GM21360 (cell line): ENCODE data around the gene CABP2.

Experiments
- ATAC-seq: cut with Tn5 transposase; IDR thresholded peaks from one replicate; pipeline ENCODE4 v1.9.1; 2021; ENCODE audit warnings: mild to moderate bottlenecking, moderate library complexity; ENCODE audit not compliant: unreplicated experiment

Gene CABP2

DNA sequence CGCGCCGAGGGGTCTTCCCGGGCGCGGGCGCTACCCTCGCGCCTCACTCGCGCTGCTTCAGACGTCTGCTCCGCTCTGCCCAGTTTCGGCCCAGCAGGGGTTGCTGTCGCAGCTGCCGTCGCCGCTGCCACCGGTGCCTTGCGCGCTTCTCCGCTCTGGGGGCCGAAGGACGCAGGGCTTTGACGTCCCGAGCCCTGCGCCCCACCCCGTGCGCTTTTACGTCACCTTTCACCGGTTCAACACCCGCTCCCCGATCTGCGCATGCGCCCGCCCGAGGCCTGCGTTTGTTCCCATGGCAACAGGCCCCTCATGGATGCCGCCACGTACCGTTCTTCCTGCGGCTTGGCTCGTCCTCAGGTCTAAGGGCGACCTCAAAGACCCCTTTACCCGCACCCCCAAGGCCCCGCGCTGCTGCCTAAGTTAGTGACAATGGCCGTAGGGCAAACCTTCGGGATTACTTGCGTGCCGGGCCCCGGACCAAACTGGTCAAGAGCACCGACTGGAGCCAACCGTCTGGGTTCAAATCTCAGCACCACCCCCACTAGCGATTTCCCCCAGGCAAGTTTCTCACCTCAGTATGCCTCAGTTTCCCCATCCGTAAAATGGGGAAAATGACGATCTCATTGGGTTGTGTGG is 14.6 kb downstream of the CABP2 start:
- ATAC-seq, result peak; percentile 33

DNA sequence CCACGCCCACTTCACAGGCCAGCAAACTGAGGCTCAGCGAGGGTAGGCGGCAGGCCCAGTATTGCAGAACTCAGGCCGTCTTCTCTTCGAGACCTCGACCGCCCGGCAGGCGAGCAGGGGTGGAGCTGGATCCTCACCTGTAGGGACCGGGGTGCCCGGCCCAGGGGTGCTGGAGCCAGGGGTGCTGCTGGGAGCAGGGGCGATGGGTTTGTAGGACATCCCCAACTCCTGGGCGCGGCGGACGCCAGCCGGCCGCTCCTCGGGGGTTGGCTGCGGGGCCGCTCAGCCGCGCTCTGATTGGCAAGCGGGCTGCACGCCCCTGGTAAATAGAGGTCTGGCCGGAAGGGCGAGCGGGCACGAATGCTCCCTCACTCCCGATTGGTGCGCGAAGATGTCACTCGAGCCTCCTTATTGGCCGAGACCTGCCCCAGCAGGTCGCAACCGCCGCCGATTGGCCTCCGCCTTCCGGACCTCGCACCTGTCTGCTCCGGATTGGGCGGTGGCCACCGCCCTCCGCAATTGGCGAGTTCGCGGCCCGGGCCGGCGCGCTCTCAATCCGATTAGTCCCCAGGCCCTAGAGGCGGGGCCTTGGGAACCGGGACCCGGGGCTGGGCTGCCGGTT is 15.3 kb downstream of the CABP2 start, which contains the start of gene CDK2AP2:
Gene CDK2AP2, minus strand, starts transcription at position 299 of the 622 bp plus-strand sequence. Its CDS starts 80 bp downstream, at position 219.
- ATAC-seq, result peak; percentile 71

DNA sequence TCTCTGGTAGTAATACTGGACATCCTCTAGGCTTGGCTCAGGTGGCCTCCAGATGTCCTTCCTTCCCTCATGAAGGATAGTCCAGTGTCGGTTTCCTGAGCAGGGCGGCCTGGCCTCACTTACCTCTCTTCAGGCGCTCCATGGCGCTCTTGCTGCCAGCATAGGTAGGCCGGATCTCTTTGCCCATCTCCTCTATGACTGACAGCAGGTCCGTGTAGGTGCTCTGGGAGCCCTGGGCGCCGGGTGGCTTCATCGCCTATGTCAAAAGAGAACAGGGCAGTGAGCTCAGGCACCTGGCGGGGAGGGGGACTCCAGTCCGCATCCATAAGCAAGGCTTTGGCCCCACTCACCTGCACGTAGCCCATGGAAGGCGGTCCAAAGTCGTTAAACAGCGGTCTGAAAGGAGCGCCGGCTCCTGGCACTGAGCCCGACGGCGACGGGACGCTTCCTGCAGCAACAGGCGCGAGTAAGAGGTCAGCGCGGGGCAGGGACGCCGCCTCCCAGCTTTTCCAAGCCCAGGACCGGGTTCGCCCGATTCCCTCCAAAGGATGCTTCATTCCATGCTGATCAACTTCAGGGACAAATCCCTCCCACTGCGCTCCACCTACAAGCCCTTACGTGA is 15.9 kb downstream of the CABP2 start:
- no peak for ATAC-seq

DNA sequence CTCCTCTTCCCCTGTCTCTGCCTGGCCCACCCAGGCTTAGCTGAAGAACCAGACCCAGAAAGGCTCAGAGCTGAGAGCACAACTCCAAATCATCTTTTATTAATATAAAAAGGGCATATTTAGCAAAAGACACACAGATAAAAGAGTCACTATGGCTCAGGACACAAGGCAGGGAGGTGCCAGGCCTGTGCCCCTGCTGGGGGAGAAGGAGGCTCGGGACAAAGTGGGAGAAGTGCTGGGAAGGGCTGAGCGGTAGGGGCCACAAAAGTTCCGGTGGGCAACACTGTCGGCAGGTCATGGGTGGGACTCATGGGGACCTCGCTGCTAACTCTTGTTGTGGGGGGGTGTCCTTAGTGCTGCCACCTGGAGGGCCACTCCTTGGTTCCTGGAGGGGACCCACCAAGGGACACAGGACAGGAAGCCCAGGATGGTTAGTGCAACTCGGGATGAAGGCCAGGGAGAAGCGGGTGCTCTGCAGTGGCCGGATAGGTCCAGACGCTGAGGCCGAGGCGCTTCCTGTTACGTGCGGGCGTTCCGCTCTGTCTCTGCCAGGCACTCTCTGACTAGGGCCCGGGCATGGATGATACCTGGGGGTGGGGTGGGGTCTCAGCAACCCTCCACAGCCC is 16.7 kb downstream of the CABP2 start:
- ATAC-seq, result no peak

DNA sequence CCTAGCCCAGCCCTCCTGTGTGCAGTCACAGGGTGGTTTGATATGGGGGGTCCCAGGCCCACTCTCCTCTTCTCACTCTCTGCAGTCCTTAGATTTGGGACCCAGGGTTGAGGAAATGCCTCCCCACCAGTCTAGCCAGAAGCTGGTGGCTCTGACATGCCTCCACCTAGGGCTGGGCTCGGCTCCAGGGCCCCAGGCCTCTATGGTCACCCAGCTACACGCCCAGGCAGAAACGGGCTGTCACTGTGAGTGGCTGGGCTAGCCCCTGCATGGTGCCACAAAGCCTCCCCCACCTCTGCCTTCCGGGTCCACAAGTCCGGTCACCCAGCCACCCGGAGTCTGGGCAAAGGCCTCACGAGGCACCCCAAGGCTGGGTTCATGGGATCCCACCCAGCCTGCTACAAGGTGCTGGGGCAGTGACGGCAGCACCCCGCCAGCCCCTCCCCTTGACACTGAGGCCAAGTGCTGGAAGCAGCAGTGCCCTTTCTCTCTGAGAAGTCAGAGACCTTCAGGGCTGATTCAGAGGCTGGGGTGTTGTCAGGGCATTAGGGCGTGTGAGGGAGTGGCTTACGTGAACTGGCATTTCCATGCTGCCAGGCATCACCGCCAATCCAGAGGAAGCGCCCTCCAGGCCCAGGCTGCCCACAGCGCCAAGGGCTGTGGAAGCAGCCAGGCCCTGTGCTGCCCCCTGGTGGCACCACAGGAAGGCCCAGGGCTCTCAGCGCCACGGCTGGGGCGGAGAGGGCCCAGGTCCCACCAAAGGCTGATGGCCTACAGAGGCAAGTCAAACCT is 17.4 kb downstream of the CABP2 start:
- peak; percentile 23 for ATAC-seq

DNA sequence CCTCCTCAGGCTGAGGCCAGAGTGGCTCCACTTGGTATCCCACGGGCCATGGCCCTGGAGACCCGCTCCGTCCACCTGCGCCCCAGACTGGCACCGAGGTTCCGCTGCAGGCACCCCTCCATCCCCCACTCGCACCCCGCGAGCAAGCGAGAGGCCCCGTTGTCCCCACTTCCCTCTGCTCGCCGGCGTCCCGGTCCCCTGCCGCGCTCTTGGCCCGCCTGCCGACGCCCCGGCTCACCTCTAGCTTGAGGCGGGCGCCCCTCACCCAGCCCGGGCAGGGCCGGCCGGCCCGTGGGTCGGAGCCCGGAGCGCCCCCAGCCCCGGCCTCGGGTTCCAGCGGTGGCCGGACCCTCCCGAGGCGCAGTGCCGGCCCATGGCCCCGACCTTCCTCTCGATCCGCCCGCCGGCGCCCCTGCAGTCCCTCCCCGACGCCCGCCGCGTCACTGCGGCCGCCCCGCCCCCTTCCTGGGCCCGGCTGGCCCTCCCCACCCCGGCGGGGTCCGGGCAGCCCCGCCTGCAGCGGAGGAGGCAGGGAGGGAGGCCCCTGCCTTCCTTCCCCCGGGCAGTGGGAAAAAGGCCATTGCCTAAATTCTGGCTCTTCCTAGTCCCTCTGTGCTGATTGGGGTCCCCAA is 18.2 kb downstream of the CABP2 start, which contains the start of gene PITPNM1:
Gene PITPNM1, minus strand, starts transcription at position 414 of the 632 bp plus-strand sequence. CDS start 1,183 bp downstream, outside the sequence.
- ATAC-seq, result no peak

DNA sequence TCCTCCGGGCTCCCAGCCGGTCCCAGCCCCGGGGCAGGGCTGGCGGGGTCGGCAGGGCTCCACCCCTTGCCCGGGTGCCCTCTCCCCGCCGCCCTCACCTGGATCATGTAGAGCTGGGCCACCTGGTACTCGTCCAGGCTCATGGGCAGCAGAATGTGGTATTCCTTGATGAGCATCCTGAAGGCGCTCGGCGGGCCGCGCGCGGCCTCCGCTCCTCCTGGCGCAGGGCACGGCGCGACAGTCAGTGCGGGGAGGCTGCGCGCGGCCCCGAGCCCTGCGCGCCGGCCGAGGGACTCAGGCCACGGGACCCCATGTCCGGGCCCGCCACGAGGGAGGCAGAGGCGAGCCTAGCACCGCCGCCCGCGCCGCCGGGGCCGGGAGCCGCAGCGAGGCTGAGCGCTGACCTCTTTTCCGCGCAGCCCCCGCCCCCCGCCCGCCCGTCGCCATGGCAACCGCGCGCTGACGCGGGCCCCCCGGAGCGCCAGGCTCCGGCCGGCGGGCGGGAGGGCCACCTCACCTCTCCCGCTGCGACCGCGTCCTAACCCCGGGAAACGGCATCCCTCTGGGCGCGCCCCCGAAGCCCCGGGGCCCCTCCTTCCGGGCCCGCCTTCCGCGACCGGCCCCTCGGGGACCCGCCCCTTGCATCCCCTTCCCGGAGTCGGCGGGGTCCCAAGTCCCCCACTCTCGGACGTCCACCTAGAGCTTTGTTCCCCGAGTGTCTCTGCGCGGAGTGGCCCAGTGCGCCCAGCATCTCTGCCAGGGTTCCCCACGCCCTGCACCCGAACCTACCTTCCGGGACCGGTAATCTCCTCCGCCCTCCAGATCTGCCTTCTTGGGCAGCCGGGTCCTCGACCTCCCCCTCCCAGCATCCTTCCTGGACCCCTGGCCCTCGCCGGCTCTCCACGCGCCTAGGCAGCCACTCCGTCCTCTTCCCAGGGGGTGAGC is 19.0 kb downstream of the CABP2 start:
- no peak for ATAC-seq

GRCh38 chr11:67503119-67504004 is 19.9 kb downstream of the CABP2 start:
- no peak for ATAC-seq

- no peak for ATAC-seq
These were observed 20.8 kb downstream of the CABP2 start for GRCh38 chr11:67502328-67502979.

- no peak for ATAC-seq
These were observed 21.4 kb downstream of the CABP2 start for GRCh38 chr11:67501854-67502253.

GRCh38 chr11:67500831-67501715 is 22.2 kb downstream of the CABP2 start:
- ATAC-seq, result no peak

DNA sequence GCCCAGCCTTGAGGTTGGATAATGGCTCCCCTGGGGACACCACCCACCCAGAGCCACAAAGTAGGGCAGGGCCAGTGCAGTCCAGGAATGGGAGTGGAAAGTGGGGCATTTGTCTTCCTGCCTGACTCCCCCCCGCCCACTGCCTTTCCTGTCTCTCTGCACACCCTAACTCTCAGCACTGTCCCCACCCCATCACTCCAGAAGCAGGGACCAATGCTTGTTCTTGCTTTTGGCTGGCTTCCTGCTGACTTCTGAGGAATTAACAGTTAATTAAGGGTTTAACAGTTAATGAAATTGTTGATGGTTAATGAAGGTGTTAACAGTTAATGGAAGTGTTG is 22.8 kb downstream of the CABP2 start:
- ATAC-seq, result no peak

GRCh38 chr11:67499808-67500483 is 23.3 kb downstream of the CABP2 start:
- no peak for ATAC-seq

DNA sequence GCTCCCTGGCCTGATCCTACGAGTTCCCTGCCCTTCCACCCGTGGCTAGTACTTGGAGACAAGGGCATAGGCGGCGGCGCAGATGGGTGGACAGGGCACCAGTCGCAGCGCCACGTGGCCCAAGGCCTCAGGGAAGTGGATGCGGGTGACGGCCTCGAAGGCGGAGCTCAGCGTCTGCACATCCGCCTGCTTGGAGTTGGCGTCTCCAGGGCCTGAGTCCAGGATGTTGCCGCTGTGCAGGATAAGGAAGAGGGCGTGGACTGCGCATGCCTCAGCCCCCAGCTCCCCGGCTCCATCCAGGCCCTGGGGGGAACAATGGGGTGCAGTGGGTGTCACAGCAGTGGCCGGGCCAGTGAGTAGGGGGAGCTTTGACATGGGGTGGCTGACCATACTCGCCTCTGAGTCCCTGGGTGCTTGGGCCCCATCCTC is 24.7 kb downstream of the CABP2 start:
- ATAC-seq, result no peak

DNA sequence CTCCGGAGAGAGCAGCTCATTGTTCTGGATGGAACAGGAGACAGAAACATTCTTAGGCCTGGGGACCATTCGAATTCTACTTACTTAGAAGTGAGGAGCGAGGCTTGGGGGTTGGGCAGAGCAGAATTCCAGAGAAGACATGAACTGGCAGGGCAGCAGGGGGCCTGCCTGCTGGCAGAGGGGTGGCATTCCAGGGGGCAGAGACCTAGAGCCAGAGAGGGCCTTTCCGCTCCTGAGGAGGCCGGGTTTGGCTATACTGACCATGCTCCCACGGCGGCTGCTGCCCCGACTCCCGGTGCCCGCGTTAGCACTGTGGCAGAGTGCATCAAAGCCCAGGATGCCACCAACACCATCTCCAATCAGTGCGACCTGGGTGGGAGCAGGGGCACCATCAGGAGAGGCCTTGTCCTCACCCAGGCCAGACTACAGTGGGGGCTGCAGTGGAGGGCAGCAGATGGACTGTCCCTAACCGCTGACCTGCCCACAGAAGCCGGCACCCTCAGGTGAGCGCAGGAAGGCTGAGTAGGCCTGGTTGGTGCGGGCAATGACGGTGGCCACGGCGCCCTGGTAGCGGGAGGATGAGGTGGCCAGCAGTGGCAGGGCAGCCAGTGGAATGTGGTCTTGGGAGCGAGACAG is 25.5 kb downstream of the CABP2 start:
- no peak for ATAC-seq

GRCh38 chr11:67496113-67496512 is 27.1 kb downstream of the CABP2 start:
- no peak for ATAC-seq
